Measurements from ENCODE around the gene CXCR3.
A peak's percentile ranks its signal among the peaks of the same experiment; 100 is the strongest.

The CXCR3 gene

GRCh38 chrX:71634366-71634765, 16.1 kb upstream of the CXCR3 start:
- Histone ChIP-seq H3K4me1 (ENCODE audit: control insufficient read depth, insufficient read depth, low read length) (peaks cover 16% of the 10 kb centered on the region), H3K4me2 (ENCODE audit: low read length) (no peak overlapping the region), H3K4me3 (ENCODE audit: low read length) (no peak overlapping the region), H3K27me3 (ENCODE audit: control insufficient read depth, insufficient read depth, low read length) (no peaks in the 10 kb centered on the region), H3K9me3 (replicated peaks; ENCODE audit: low read length) (no peaks in the 10 kb centered on the region), H3K9ac (ENCODE audit: low read depth, low read length) (no peak overlapping the region), H3K36me3 (ENCODE audit: insufficient read depth, low read length) (no peaks in the 10 kb centered on the region)

GRCh38 chrX:71632923-71633657, 14.8 kb upstream of the CXCR3 start:
- Histone ChIP-seq H3K4me3 (ENCODE audit: low read length) (no peak overlapping the region), H3K4me1 (ENCODE audit: control insufficient read depth, insufficient read depth, low read length) (peaks cover 16% of the 10 kb centered on the region), H3K9me3 (replicated peaks; ENCODE audit: low read length) (no peaks in the 10 kb centered on the region), H3K9ac (ENCODE audit: low read depth, low read length) (no peak overlapping the region), H3K36me3 (ENCODE audit: insufficient read depth, low read length) (no peaks in the 10 kb centered on the region), H3K27me3 (ENCODE audit: control insufficient read depth, insufficient read depth, low read length) (no peaks in the 10 kb centered on the region), H3K4me2 (ENCODE audit: low read length) (no peak overlapping the region)

GRCh38 chrX:71629467-71629866, 11.2 kb upstream of the CXCR3 start:
- no peaks in the 10 kb centered on the region for H3K4me1 ChIP-seq (ENCODE audit: control insufficient read depth, insufficient read depth, low read length)
- H3K4me3 ChIP-seq (ENCODE audit: low read length): no peak overlapping the region
- no peaks in the 10 kb centered on the region for H3K9me3 ChIP-seq (replicated peaks; ENCODE audit: low read length)
- no peaks in the 10 kb centered on the region for H3K27me3 ChIP-seq (ENCODE audit: control insufficient read depth, insufficient read depth, low read length)
- no peaks in the 10 kb centered on the region for H3K36me3 ChIP-seq (ENCODE audit: insufficient read depth, low read length)
- no peak overlapping the region for H3K9ac ChIP-seq (ENCODE audit: low read depth, low read length)
- no peak overlapping the region for H3K4me2 ChIP-seq (ENCODE audit: low read length)

GRCh38 chrX:71627588-71628404, 9.5 kb upstream of the CXCR3 start:
- no peaks in the 10 kb centered on the region for H3K27me3 ChIP-seq (ENCODE audit: control insufficient read depth, insufficient read depth, low read length)
- no peaks in the 10 kb centered on the region for H3K9me3 ChIP-seq (replicated peaks; ENCODE audit: low read length)

GRCh38 chrX:71626576-71626975, 8.3 kb upstream of the CXCR3 start:
- H3K9me3 ChIP-seq (replicated peaks; ENCODE audit: low read length): no peaks in the 10 kb centered on the region
- H3K4me3 ChIP-seq (ENCODE audit: low read length): no peak overlapping the region
- peaks cover 10% of the 10 kb centered on the region for H3K4me1 ChIP-seq (ENCODE audit: control insufficient read depth, insufficient read depth, low read length)

More at GRCh38 chrX:71627588-71628404, 9.5 kb upstream of the CXCR3 start:
- Histone ChIP-seq H3K4me2 (ENCODE audit: low read length) (no peak overlapping the region), H3K9ac (ENCODE audit: low read depth, low read length) (no peak overlapping the region), H3K36me3 (ENCODE audit: insufficient read depth, low read length) (no peaks in the 10 kb centered on the region), H3K4me1 (ENCODE audit: control insufficient read depth, insufficient read depth, low read length) (peaks cover 4% of the 10 kb centered on the region), H3K4me3 (ENCODE audit: low read length) (no peak overlapping the region)

GRCh38 chrX:71625471-71625870, 7.2 kb upstream of the CXCR3 start:
- Histone ChIP-seq H3K36me3 (ENCODE audit: insufficient read depth, low read length) (no peaks in the 10 kb centered on the region), H3K9ac (ENCODE audit: low read depth, low read length) (no peak overlapping the region), H3K9me3 (replicated peaks; ENCODE audit: low read length) (no peaks in the 10 kb centered on the region), H3K27me3 (ENCODE audit: control insufficient read depth, insufficient read depth, low read length) (no peaks in the 10 kb centered on the region), H3K4me1 (ENCODE audit: control insufficient read depth, insufficient read depth, low read length) (peaks cover 10% of the 10 kb centered on the region), H3K4me2 (ENCODE audit: low read length) (no peak overlapping the region), H3K4me3 (ENCODE audit: low read length) (no peak overlapping the region)

More at GRCh38 chrX:71626576-71626975, 8.3 kb upstream of the CXCR3 start:
- no peaks in the 10 kb centered on the region for H3K36me3 ChIP-seq (ENCODE audit: insufficient read depth, low read length)
- H3K9ac ChIP-seq (ENCODE audit: low read depth, low read length): no peak overlapping the region
- H3K27me3 ChIP-seq (ENCODE audit: control insufficient read depth, insufficient read depth, low read length): no peaks in the 10 kb centered on the region
- no peak overlapping the region for H3K4me2 ChIP-seq (ENCODE audit: low read length)

GRCh38 chrX:71623714-71624113, 5.4 kb upstream of the CXCR3 start:
- no peak overlapping the region for H3K4me3 ChIP-seq (ENCODE audit: low read length)
- H3K4me2 ChIP-seq (ENCODE audit: low read length): no peak overlapping the region
- no peaks in the 10 kb centered on the region for H3K9me3 ChIP-seq (replicated peaks; ENCODE audit: low read length)
- H3K36me3 ChIP-seq (ENCODE audit: insufficient read depth, low read length): no peaks in the 10 kb centered on the region
- no peaks in the 10 kb centered on the region for H3K27me3 ChIP-seq (ENCODE audit: control insufficient read depth, insufficient read depth, low read length)
- peaks cover 10% of the 10 kb centered on the region for H3K4me1 ChIP-seq (ENCODE audit: control insufficient read depth, insufficient read depth, low read length)
- no peak overlapping the region for H3K9ac ChIP-seq (ENCODE audit: low read depth, low read length)

GRCh38 chrX:71622576-71623450, 4.5 kb upstream of the CXCR3 start:
- H3K9me3 ChIP-seq (replicated peaks; ENCODE audit: low read length): no peaks in the 10 kb centered on the region
- H3K4me3 ChIP-seq (ENCODE audit: low read length): no peak overlapping the region
- H3K9ac ChIP-seq (ENCODE audit: low read depth, low read length): peak overlapping the region; percentile 64
- H3K4me2 ChIP-seq (ENCODE audit: low read length): no peak overlapping the region
- peaks cover 10% of the 10 kb centered on the region for H3K4me1 ChIP-seq (ENCODE audit: control insufficient read depth, insufficient read depth, low read length)
- no peaks in the 10 kb centered on the region for H3K36me3 ChIP-seq (ENCODE audit: insufficient read depth, low read length)
- no peaks in the 10 kb centered on the region for H3K27me3 ChIP-seq (ENCODE audit: control insufficient read depth, insufficient read depth, low read length)

- Histone ChIP-seq H3K4me2 (ENCODE audit: low read length) (no peak overlapping the region), H3K4me3 (ENCODE audit: low read length) (no peak overlapping the region), H3K4me1 (ENCODE audit: control insufficient read depth, insufficient read depth, low read length) (peaks cover 10% of the 10 kb centered on the region), H3K9me3 (replicated peaks; ENCODE audit: low read length) (no peaks in the 10 kb centered on the region), H3K27me3 (ENCODE audit: control insufficient read depth, insufficient read depth, low read length) (no peaks in the 10 kb centered on the region), H3K36me3 (ENCODE audit: insufficient read depth, low read length) (no peaks in the 10 kb centered on the region), H3K9ac (ENCODE audit: low read depth, low read length) (no peak overlapping the region)
Observed at GRCh38 chrX:71622032-71622575, 3.8 kb upstream of the CXCR3 start.

- Histone ChIP-seq H3K9ac (ENCODE audit: low read depth, low read length) (no peak overlapping the region), H3K27me3 (ENCODE audit: control insufficient read depth, insufficient read depth, low read length) (no peaks in the 10 kb centered on the region), H3K9me3 (replicated peaks; ENCODE audit: low read length) (no peaks in the 10 kb centered on the region), H3K4me3 (ENCODE audit: low read length) (no peak overlapping the region), H3K36me3 (ENCODE audit: insufficient read depth, low read length) (no peaks in the 10 kb centered on the region), H3K4me1 (ENCODE audit: control insufficient read depth, insufficient read depth, low read length) (peaks cover 10% of the 10 kb centered on the region), H3K4me2 (ENCODE audit: low read length) (no peak overlapping the region)
Observed at GRCh38 chrX:71621603-71622002, 3.3 kb upstream of the CXCR3 start.

- Histone ChIP-seq H3K9ac (ENCODE audit: low read depth, low read length) (no peak overlapping the region), H3K4me3 (ENCODE audit: low read length) (no peak overlapping the region), H3K36me3 (ENCODE audit: insufficient read depth, low read length) (peaks cover 2% of the 10 kb centered on the region), H3K4me1 (ENCODE audit: control insufficient read depth, insufficient read depth, low read length) (peaks cover 10% of the 10 kb centered on the region), H3K27me3 (ENCODE audit: control insufficient read depth, insufficient read depth, low read length) (no peaks in the 10 kb centered on the region), H3K9me3 (replicated peaks; ENCODE audit: low read length) (no peaks in the 10 kb centered on the region), H3K4me2 (ENCODE audit: low read length) (no peak overlapping the region)
Observed at GRCh38 chrX:71619986-71620385, 1.7 kb upstream of the CXCR3 start.

Measured in skeletal muscle satellite cell (primary cell).